PC-3 (cell line): ENCODE measurements around the gene AIRE. TPM values are rescaled to one million over a fixed set of nuclear protein-coding genes. Genes with fewer than 3 reads are reported as not detected.

ENCODE experiments used
- ATAC-seq: fragments of 200-7000 bp; cut with Tn5 transposase; 2 replicates; pipeline ENCODE4 v1.9.1; 2020; ENCODE audit warnings: mild to moderate bottlenecking, moderate library complexity
- BruUV-seq: library from RNA; stranded (reverse); fragments of 400-500 nt; replicated peaks from 2 replicates; lab custom pipeline; 2021; lab: Mats Ljungman, UMichigan
- CTCF ChIA-PET: fragments of 300-600 bp; sonication (Branson Sonifier 250); formaldehyde crosslinking; loops from one replicate; lab custom pipeline; 2022; ENCODE audit warnings: antibody characterized with exemption; lab: Charles Lee
- POLR2A ChIA-PET: fragments of 300-600 bp; sonication (Branson Sonifier 250); formaldehyde crosslinking; loops from one replicate; lab custom pipeline; 2022; ENCODE audit warnings: antibody characterized with exemption; ENCODE audit not compliant: unreplicated experiment; lab: Charles Lee
- DNase-seq: peaks from one replicate; pipeline ENCODE4 v3.0.0-alpha.2; 2015
- H2AFZ ChIP-seq: fragments of 300-600 bp; sonication (generic); 2 replicates; pipeline ENCODE4 v1.6.0; 2016; ENCODE audit warnings: antibody characterized with exemption, low read length
- H3F3A ChIP-seq: fragments of 300-600 bp; sonication (generic); one replicate; pipeline ENCODE4 v1.6.0; 2017; ENCODE audit warnings: antibody characterized with exemption, low read length, control low read depth, mild to moderate bottlenecking; ENCODE audit not compliant: unreplicated experiment
- H3K27ac ChIP-seq: fragments of 300-600 bp; sonication (generic); 2 replicates; pipeline ENCODE4 v1.5.1; 2016; ENCODE audit warnings: mild to moderate bottlenecking, low read length
- H3K27me3 ChIP-seq: fragments of 300-600 bp; sonication (generic); 2 replicates; pipeline ENCODE4 v1.6.1; 2016; ENCODE audit warnings: low read length, mixed read lengths
- H3K36me3 ChIP-seq: fragments of 300-600 bp; sonication (generic); 2 replicates; pipeline ENCODE4 v1.6.1; 2016; ENCODE audit warnings: low read depth, mixed run types, low read length, mixed read lengths
- H3K4me1 ChIP-seq: fragments of 300-600 bp; sonication (generic); 2 replicates; pipeline ENCODE4 v1.5.1; 2016; ENCODE audit warnings: low read length; ENCODE audit not compliant: insufficient read depth
- H3K4me2 ChIP-seq: fragments of 300-600 bp; sonication (generic); 2 replicates; pipeline ENCODE4 v1.6.0; 2016; ENCODE audit warnings: low read length
- H3K4me3 ChIP-seq: fragments of 300-600 bp; sonication (generic); 2 replicates; pipeline ENCODE4 v1.5.1; 2016; ENCODE audit warnings: mild to moderate bottlenecking, low read length, mixed read lengths
- H3K79me2 ChIP-seq: fragments of 300-600 bp; sonication (generic); 2 replicates; pipeline ENCODE4 v1.6.1; 2017; ENCODE audit warnings: low read length, mixed read lengths
- H3K9ac ChIP-seq: fragments of 300-600 bp; sonication (generic); 2 replicates; pipeline ENCODE4 v1.6.0; 2016; ENCODE audit warnings: mild to moderate bottlenecking, low read length
- H3K9me2 ChIP-seq: fragments of 300-600 bp; sonication (generic); replicated peaks from 2 replicates; pipeline ENCODE4 v1.6.1; 2016; ENCODE audit warnings: mixed run types, low read length, mixed read lengths
- H3K9me3 ChIP-seq: fragments of 300-600 bp; sonication (generic); 2 replicates; pipeline ENCODE4 v1.6.1; 2016; ENCODE audit warnings: low read length, mixed read lengths
- H4K20me1 ChIP-seq: fragments of 300-600 bp; sonication (generic); 2 replicates; pipeline ENCODE4 v1.6.1; 2016; ENCODE audit warnings: low read length, mixed read lengths
- EZH2 ChIP-seq: fragments of 300-600 bp; sonication (generic); IDR thresholded peaks from one replicate; pipeline ENCODE4 v1.6.1; 2017; ENCODE audit warnings: antibody characterized with exemption, mild to moderate bottlenecking, low read length; ENCODE audit not compliant: unreplicated experiment
- EZH2phosphoT487 ChIP-seq: fragments of 300-600 bp; sonication (generic); IDR thresholded peaks from 2 replicates; pipeline ENCODE4 v1.6.1; 2018; ENCODE audit warnings: mild to moderate bottlenecking, antibody characterized with exemption, low read length, borderline replicate concordance
- intact Hi-C: fragments of 100-400 bp; cut with micrococcal nuclease; formaldehyde crosslinking; loops from 2 replicates; pipeline ENCODE4 v1.9.0; 2023
- total RNA-seq: library from RNA; depleted of rRNA; stranded (reverse); fragments of >200 nt; gene quantifications from 2 replicates; pipeline ENCODE4 v1.2.3, GENCODE V29; 2014
- TF ChIP-seq, protein P1 (sequence below): fragments of 300-600 bp; sonication (generic); conservative IDR thresholded peaks from 2 replicates; pipeline ENCODE4 v1.5.1; 2017; ENCODE audit warnings: antibody characterized with exemption, low read depth, mild to moderate bottlenecking, low read length

The AIRE gene
- total RNA-seq, 1 experiment from 2014 or later: not detected

DNA sequence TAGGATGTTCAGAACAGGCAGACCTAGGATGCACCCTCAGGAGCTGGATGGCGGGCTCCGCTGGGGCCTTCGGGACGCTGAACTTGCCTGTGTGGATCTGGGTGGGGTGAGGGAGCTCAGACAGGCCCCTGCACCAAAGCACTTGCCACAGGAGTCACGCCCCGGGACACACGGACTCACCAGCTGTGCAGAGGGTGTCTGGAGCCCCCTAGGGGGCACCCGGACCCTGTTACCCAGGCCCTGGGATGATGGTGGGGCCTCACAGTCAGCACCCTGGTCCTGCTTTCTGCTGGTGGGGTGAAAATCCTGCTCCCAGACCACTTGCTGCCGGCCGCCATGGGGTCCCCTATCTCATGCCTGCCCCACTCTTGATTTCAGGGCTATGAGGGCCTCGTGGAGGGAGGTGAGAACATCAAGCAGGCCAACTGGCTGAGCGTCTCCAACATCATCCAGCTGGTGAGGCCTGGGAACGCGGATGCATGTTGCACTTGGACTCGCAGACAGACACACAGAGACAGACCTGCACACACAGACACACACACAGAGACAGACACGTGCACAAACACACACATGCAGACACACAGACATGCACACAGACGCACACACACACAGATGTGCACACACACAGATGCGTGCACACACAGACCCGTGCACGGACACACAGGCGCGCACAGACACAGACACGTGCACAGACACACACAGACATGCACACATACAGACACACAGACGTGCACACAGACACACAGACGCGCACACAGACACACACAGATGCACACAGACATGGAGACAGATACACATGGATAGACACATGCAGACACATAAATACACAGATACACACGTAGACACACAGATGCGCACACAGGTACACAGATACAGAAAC lies 25.2 kb downstream of the AIRE start:
- ChIA-PET CTCF (no interaction called here), POLR2A (no interaction called here)
- Histone ChIP-seq H3K9me2 (no peaks in the 10 kb centered on the region), H2AFZ (no peak overlapping the region), H3K9ac (no peak overlapping the region), H3K9me3 (no peaks in the 10 kb centered on the region), H3K79me2 (peaks cover 7% of the 10 kb centered on the region), H3F3A (no peaks in the 10 kb centered on the region), H3K4me3 (no peak overlapping the region), H3K36me3 (peaks cover 27% of the 10 kb centered on the region), H3K27ac (no peak overlapping the region), H3K4me1 (no peaks in the 10 kb centered on the region), H3K4me2 (no peak overlapping the region), H3K27me3 (no peaks in the 10 kb centered on the region), H4K20me1 (no peaks in the 10 kb centered on the region; the same call in 1 of the 2 replicates)
- BruUV-seq: no TSS peak
- no peak for ATAC-seq
- TF ChIP-seq EZH2phosphoT487 (no peak), EZH2 (no peak)
- TF ChIP-seq, protein P1, sequence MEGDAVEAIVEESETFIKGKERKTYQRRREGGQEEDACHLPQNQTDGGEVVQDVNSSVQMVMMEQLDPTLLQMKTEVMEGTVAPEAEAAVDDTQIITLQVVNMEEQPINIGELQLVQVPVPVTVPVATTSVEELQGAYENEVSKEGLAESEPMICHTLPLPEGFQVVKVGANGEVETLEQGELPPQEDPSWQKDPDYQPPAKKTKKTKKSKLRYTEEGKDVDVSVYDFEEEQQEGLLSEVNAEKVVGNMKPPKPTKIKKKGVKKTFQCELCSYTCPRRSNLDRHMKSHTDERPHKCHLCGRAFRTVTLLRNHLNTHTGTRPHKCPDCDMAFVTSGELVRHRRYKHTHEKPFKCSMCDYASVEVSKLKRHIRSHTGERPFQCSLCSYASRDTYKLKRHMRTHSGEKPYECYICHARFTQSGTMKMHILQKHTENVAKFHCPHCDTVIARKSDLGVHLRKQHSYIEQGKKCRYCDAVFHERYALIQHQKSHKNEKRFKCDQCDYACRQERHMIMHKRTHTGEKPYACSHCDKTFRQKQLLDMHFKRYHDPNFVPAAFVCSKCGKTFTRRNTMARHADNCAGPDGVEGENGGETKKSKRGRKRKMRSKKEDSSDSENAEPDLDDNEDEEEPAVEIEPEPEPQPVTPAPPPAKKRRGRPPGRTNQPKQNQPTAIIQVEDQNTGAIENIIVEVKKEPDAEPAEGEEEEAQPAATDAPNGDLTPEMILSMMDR: no peak
- intact Hi-C loops: no loop called here
- no peak for DNase-seq

GRCh38 chr21:44312089-44312488 lies 26.4 kb downstream of the AIRE start:
- Histone ChIP-seq H3K9ac (no peak overlapping the region), H3K4me2 (no peak overlapping the region), H3K4me1 (no peaks in the 10 kb centered on the region), H3K4me3 (no peak overlapping the region), H3K79me2 (no peaks in the 10 kb centered on the region), H3K9me3 (no peaks in the 10 kb centered on the region), H3K9me2 (no peaks in the 10 kb centered on the region), H3K36me3 (peaks cover 23% of the 10 kb centered on the region), H3F3A (no peaks in the 10 kb centered on the region), H3K27ac (no peak overlapping the region), H4K20me1 (no peaks in the 10 kb centered on the region), H3K27me3 (no peaks in the 10 kb centered on the region), H2AFZ (no peak overlapping the region)
- ATAC-seq (no peak), DNase-seq (no peak)
- ChIA-PET POLR2A (no interaction called here), CTCF (no interaction called here)
- intact Hi-C loops: no loop called here
- no peak for TF ChIP-seq EZH2phosphoT487
- no peak for TF ChIP-seq EZH2
- TF ChIP-seq, protein P1: no peak
- no TSS peak for BruUV-seq

DNA sequence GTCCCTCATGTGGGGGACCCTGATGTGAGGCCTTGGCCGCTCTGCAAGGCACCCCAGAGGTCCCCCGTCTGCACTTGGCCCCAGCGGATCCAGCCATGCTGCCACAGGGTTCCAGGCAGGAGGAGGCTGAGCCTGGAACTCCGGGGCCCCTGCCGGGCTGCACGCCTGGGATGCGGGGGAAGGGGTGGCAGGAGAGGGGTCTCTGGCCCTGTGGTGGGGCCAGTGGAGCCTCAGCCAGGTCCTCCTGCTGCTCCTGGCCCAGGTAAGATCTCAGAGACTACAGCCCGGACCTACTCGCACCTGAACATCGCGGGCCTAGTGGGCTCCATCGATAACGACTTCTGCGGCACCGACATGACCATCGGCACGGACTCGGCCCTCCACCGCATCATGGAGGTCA lies 27.0 kb downstream of the AIRE start:
- no peaks in the 10 kb centered on the region for H3K4me1 ChIP-seq
- BruUV-seq: no TSS peak
- no peak overlapping the region for H3K4me2 ChIP-seq
- no peaks in the 10 kb centered on the region for H3K9me3 ChIP-seq
- ATAC-seq (no peak), DNase-seq (no peak)
- H3K79me2 ChIP-seq: no peaks in the 10 kb centered on the region
- no peak overlapping the region for H2AFZ ChIP-seq
- no peaks in the 10 kb centered on the region for H3K9me2 ChIP-seq
- intact Hi-C loops: no loop called here
- CTCF ChIA-PET: no interaction called here
- TF ChIP-seq EZH2phosphoT487 (no peak), EZH2 (no peak)
- TF ChIP-seq, protein P1: no peak
- POLR2A ChIA-PET: no interaction called here
- H3F3A ChIP-seq: no peaks in the 10 kb centered on the region
- peaks cover 19% of the 10 kb centered on the region; the same call in 1 of the 2 replicates for H3K36me3 ChIP-seq
- no peak overlapping the region for H3K9ac ChIP-seq
- H3K4me3 ChIP-seq: no peak overlapping the region
- no peaks in the 10 kb centered on the region for H3K27me3 ChIP-seq
- H4K20me1 ChIP-seq: no peaks in the 10 kb centered on the region
- H3K27ac ChIP-seq: no peak overlapping the region
